Stimulated activated CD8-positive, alpha-beta memory T cell treated with anti-CD3 and anti-CD28 coated beads, Interleukin-4, amount 100 ng/mL, for 48 hours (primary cell): ENCODE results near the gene MYRFL.
"Not testable (repeated sequence)": the region's sequence is repeated elsewhere in the genome, so short reads cannot be mapped to it uniquely, and the experiment has no call there.

ENCODE experiments used
- DNase-seq: peaks from one replicate; pipeline ENCODE4 v3.0.0-alpha.2; 2020

MYRFL gene

GRCh38 chr12:69844416-69844815 lies 19.4 kb downstream of the MYRFL start:
- no peak for DNase-seq

DNA sequence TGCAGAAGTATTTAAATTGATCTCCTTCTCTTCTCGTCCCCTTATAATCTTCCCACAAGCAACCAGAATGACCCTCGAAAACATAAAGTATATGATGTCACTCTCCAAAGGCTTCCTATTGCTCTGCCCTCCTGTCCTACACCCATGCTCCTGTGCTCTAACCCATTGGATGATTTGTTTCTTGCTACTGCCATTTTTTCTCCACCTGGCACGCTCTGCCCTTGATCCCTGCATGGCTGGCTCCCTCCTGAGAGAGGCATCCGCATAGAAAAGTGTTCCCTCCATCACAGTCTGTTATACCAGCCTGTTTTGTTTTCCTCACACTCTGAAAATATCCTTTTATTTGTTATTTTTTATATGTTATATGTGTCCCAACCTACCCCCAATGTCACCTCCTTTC lies 19.8 kb downstream of the MYRFL start:
- no peak for DNase-seq

DNA sequence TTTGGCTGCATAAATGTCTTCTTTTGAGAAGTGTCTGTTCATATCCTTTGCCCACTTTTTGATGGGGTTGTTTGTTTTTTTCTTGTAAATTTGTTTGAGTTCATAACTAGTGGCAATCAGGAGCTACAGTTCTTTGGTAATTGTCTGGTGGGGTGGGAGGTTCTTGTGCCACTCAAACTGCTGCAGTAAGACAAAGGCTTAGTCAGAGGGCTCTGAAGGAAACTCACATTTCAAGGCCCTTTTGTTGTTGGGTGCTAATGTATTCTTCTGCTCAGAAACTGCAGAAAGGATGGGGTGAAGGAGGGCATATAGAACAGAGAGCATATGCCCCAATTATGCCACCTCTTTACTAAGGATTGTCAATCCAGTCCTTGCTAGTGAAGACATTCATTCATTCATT lies 21.9 kb downstream of the MYRFL start:
- no peak for DNase-seq

DNA sequence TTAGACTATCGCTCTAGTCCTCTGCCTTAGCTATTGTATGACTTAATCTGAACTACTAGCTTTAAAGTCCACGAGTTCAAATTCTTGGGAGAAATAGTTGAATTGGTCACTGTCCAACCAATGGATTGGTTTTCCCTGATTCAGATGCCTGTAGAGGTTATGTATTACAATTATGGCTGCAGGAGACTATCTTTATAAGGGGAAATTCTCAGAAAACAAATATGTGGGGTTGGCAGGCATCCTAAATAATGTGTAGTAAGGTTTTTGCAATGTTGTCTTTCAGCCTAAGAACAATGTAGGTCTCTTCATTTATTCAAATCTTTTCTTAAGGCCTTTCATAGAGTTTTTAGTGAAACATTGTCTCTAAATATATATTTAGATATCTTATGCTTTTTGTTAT lies 26.9 kb downstream of the MYRFL start:
- DNase-seq, result no peak

GRCh38 chr12:69853176-69853961 lies 28.3 kb downstream of the MYRFL start:
- DNase-seq, result not testable (repeated sequence)

GRCh38 chr12:69866698-69867097 lies 41.7 kb downstream of the MYRFL start:
- DNase-seq, result no peak

GRCh38 chr12:69868695-69869094 lies 43.7 kb downstream of the MYRFL start:
- DNase-seq, result no peak

DNA sequence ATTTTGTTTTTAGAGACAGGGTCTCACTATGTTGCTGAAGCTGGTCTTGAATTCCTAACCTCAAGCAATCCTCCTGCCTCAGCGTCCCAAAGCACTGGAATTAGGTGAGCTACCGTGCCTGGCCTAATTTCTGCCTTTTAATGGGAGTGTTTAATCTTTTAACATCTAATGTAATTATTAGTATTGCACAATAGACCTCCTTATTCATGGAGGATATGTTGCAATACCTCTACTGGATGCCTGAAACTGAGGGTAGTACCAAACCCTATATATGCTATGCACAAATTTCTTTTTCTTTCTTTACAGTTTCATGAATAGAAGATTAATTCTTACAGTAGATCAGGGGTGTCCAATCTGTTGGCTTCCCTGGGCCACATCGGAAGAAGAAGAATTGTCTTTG lies 47.8 kb downstream of the MYRFL start:
- DNase-seq, result no peak

GRCh38 chr12:69873429-69873828 lies 48.4 kb downstream of the MYRFL start:
- no peak for DNase-seq

GRCh38 chr12:69874606-69875005 lies 49.6 kb downstream of the MYRFL start:
- DNase-seq, result no peak

- DNase-seq, result no peak
These were observed 50.4 kb downstream of the MYRFL start for GRCh38 chr12:69875416-69875935.

GRCh38 chr12:69879007-69879960 lies 54.3 kb downstream of the MYRFL start:
- DNase-seq, result peak; percentile 75

DNA sequence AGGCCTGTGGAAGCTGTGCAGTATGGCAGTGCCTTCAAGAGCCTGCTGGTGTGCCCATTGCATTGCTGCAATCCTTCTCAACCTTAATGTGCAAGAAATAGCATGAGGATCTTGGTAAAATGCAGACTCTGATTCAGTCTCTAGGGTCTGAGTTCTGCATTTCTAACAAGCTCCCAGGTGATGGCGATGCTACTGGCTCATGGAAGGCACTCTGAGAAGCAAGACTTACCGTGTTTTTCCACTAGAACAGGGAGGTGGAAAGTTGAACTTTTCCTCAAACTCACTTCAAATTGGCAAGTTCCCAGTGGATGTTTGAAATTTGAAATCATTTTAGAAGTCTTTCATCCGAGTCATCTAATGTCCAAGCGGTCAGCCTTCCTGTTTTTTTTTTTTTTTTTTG lies 55.5 kb downstream of the MYRFL start:
- no peak for DNase-seq

DNA sequence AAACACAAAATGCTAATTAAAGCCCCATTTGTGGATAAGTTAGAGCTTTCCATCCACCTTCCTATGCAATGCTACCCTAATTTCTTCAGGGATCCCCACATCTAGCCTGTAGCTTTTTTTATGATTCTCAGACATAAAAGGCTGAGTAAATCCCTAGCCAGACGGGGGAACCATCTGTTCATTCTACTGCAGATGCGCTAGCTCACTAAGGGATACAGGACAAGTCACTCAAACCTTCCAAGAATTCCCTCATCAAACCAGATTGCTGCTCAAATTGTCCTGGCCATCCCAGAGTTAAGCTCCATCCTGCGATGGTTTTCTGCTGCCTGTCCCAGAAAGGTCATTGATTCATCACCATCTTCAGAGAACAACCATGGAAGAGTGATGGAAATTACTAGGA lies 56.7 kb downstream of the MYRFL start:
- no peak for DNase-seq

GRCh38 chr12:69884386-69884785 lies 59.4 kb downstream of the MYRFL start:
- DNase-seq, result no peak

DNA sequence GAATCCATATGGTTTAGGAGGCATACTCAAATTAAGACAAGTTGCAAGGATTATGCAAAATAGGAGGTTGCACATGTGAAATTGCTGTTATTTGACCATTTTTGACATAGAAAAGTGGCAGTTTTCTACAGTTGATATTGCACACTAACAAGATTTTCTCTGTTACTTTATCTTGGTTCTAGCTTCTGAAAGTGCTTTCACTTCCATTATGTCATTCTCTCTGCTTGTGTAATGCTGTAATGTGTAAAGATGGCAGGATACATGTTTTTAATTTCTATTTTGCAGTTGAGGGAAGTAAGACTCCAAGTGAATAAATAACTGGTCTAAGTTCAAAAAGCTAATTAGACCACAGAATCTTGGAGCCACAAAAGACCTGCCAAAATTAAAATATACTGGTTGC lies 60.6 kb downstream of the MYRFL start:
- DNase-seq, result no peak

DNA sequence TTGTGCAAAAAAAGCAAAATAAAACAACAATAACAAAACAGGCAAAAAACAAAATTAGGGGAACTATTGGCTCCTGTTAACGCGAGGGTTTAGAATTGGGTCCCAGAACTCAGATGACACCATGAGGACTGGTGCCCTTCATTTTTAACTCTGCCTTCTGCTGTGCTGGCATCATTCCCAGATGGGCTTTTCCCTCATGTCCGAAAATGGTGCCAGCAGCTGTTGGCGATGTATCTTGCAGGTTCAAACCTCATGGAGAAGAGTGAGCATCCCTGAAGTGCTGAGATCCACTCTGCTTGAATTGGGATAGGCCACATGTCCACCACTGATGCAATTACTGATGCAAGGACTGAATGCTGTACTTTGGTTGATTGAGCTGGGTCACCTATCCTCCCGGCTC lies 61.1 kb downstream of the MYRFL start:
- DNase-seq, result no peak

GRCh38 chr12:69886715-69887114 lies 61.7 kb downstream of the MYRFL start:
- DNase-seq, result no peak

DNA sequence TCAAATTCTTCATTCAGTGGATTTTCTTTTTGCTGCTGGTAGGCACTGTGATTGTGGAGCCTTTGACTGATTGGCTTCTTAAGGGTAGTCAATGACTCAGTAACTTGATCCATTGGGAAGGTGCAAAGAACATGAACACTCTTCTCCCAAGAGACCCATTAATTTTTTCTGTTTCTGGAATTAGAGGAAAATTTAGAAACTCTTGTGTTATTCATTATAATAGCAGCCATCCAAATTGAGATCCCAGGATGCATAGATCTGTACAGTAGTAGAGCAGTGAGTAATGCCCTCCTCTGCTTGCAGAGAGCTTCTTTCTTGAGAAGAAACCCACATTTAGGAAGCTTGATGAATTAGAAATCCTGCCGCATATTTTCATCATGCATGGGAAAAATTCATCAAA lies 63.9 kb downstream of the MYRFL start:
- no peak for DNase-seq

DNA sequence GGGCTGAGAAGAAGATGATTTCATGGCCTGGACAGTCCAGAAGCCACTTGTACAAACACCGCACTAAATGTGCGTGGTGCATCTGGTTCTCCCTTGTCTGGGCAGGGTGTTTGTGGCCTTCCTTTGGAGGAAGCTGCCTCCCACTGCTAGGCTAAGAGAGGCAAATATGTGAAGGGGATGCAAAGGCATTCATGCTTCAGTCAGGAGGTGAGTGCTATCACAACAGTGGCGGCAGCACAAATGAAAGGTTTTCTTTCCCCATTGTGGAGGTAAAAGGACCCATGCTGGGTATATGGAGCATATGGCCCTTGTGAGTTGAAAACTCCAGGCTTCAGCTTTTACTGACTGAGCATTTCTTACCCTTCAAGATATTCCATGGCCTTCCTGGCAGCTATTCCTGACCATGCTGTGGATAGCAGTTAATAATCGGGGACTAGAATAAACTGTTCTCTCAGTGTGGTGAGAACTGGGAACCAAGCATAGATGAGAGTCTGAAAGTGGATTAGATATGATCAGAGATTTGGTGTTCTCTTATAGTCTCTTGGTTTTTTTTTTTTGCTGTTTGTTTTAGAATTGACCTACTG lies 69.9 kb downstream of the MYRFL start:
- no peak for DNase-seq

DNA sequence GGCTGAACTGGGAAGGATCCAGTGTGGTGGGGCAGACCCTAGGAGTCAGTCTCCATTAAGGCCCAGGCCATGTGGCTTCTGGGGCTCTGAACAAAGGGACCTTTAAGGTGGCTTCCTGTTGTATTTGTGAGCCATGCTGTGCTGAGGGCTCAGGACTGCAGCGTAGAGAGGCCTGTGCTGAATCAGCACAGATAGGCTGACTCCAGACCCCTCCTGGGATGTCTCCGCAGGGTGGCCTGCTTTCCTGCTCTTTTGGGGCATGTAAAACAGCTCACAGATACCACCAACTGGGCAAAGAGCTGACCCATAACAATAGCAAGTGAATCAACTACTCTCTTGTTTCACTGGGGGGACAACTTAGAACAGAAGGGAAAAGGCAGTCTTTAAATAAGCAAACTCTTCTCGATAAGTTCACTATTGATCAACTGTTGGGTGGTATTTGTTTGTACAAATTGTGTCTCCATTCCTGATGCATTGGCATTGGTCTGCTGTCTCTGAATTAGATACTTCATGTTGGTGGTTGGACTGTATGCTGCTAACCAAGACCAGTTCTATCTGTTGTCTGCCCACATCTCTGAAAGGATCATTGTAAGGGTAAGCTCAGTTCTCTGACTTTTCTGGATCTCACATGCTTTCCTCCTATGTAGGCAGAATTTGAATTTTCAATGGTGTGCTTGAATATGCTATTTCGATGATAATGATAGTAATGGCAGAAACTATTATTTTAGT lies 71.8 kb downstream of the MYRFL start:
- DNase-seq, result no peak

GRCh38 chr12:69897744-69898143 lies 72.7 kb downstream of the MYRFL start:
- DNase-seq, result no peak

GRCh38 chr12:69898236-69898635 lies 73.2 kb downstream of the MYRFL start:
- DNase-seq, result no peak
